ENCODE results near the gene SLC25A41.
"Not testable (repeated sequence)": the region's sequence is repeated elsewhere in the genome, so short reads cannot be mapped to it uniquely, and the experiment has no call there.

DNA sequence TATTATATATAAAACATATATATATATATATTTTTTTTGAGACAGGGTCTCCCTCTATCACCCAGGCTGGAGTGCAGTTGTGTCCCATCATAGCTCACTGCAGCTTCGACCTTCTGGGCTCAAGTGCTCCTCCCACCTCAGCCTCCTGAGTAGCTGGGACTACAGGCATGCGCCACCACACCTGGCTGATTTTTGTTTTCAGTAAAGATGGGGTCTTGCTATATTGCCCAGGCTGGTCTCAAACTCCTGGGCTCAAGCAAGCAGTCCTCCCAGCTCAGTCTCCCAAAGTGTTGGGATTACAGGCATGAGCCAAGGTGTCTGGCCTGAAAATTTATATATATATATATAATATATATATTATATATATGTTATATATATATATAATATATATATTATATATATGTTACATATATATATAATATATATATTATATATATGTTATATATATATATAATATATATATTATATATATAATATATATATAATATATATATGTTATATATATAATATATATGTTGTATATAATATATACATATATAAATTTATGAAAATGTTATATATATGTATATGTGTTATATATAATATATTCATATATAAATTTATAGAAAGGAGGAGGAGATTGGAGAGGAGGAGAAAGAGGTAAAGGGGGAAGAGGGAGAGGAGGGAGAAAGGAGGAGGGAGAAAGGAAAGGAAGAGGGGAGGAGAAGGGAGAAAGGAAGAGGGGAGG lies 4.7 kb downstream of the SLC25A41 start:
- TF ChIP-seq POLR2A (IDR thresholded peaks at IDR 0.05; ENCODE audit: low read length); GATA1 (IDR thresholded peaks at IDR 0.05; ENCODE audit: low read depth, low read length): not testable (repeated sequence)
